GM12865 (cell line): ENCODE measurements around the gene BRD4.

Experiments
- DNase-seq: peaks from one replicate; pipeline ENCODE4 v3.0.0; 2010; ENCODE audit warnings: low read depth
- H3K4me3 ChIP-seq: 2 replicates; pipeline ENCODE4 v1.5.1; 2011; ENCODE audit warnings: mild to moderate bottlenecking, low read depth, low read length, control low read depth
- CTCF ChIP-seq: IDR thresholded peaks from 2 replicates; pipeline ENCODE4 v1.5.1; 2011; ENCODE audit warnings: low read length, control low read depth, low read depth, inconsistent platforms; ENCODE audit not compliant: insufficient read depth; ENCODE audit errors: missing control alignments

Gene BRD4

GRCh38 chr19:15331419-15332310, 674 bp downstream of the BRD4 start:
- DNase-seq, result peak; percentile 67
- H3K4me3 ChIP-seq, result peak overlapping the region; percentile 80
- TF ChIP-seq CTCF, result no peak

- TF ChIP-seq CTCF, result no peak
- DNase-seq, result peak; percentile 41
- peak overlapping the region; percentile 80 for H3K4me3 ChIP-seq
Measured at GRCh38 chr19:15330801-15331418, 1.4 kb downstream of the BRD4 start.

GRCh38 chr19:15328312-15328711, 4.0 kb downstream of the BRD4 start:
- H3K4me3 ChIP-seq, result no peak overlapping the region
- no peak for TF ChIP-seq CTCF
- DNase-seq, result no peak

GRCh38 chr19:15324791-15325519, 7.4 kb downstream of the BRD4 start:
- no peak for TF ChIP-seq CTCF
- DNase-seq, result no peak
- H3K4me3 ChIP-seq, result no peak overlapping the region

GRCh38 chr19:15323496-15324235, 8.7 kb downstream of the BRD4 start:
- H3K4me3 ChIP-seq, result no peak overlapping the region
- no peak for TF ChIP-seq CTCF
- peak; percentile 21 for DNase-seq

GRCh38 chr19:15321739-15322138, 10.6 kb downstream of the BRD4 start:
- H3K4me3 ChIP-seq, result no peak overlapping the region
- no peak for DNase-seq
- no peak for TF ChIP-seq CTCF
